ES-I3 (cell line): ENCODE results near the gene PCGF3.
"Not testable (repeated sequence)": the region's sequence is repeated elsewhere in the genome, so short reads cannot be mapped to it uniquely, and the experiment has no call there.

ENCODE experiments used
- H3K36me3 ChIP-seq: 2 replicates; pipeline ENCODE4 v1.6.1; 2013; ENCODE audit warnings: mild to moderate bottlenecking, low read length, control low read depth, moderate library complexity; ENCODE audit not compliant: insufficient read depth
- H3K4me1 ChIP-seq: 2 replicates; pipeline ENCODE4 v1.6.1; 2013; ENCODE audit warnings: mild to moderate bottlenecking, control low read depth, low read length; ENCODE audit not compliant: insufficient read depth
- H3K9ac ChIP-seq: 2 replicates; pipeline ENCODE4 v1.6.1; 2013; ENCODE audit warnings: low read depth, mild to moderate bottlenecking, low read length, moderate library complexity
- H3K9me3 ChIP-seq: 2 replicates; pipeline ENCODE4 v1.6.1; 2013; ENCODE audit warnings: mild to moderate bottlenecking, low read length, moderate library complexity; ENCODE audit not compliant: control insufficient read depth, insufficient read depth

PCGF3 gene

DNA sequence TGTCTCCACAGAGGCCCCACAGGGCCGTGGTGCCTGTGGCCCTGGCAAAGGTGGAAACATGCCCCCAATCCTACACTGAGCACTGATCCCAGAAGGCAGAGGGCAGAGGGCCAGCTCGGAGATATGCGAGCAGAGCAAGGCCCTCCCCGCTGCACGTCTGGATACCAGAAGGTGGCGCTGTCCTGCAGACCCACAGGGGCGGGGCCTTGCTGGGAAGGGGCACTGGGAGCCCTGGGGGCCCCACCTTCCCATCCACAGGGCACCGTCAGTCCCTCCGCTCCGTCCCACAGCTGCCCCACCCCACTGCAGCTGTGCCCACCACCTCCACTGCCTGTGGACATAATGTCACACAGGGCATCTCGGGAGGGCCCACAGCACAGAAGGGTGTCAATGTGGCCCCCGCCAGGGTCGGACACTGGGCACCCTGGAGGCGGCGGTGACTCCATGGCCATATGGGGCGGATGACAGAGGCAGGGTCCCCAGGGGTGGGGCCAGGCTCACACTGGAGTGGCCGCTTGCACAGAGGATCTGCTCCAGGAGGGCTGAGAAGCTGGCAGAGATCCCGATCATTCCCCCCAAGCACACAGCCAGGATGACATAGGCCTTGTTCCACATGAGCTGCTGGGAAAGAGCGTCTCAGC, 21.5 kb upstream of the PCGF3 start:
- no peaks in the 10 kb centered on the region for H3K9me3 ChIP-seq
- H3K4me1 ChIP-seq = peaks cover 5% of the 10 kb centered on the region; the same call in 1 of the 2 replicates
- H3K9ac ChIP-seq = no peak overlapping the region
- H3K36me3 ChIP-seq = no peaks in the 10 kb centered on the region

DNA sequence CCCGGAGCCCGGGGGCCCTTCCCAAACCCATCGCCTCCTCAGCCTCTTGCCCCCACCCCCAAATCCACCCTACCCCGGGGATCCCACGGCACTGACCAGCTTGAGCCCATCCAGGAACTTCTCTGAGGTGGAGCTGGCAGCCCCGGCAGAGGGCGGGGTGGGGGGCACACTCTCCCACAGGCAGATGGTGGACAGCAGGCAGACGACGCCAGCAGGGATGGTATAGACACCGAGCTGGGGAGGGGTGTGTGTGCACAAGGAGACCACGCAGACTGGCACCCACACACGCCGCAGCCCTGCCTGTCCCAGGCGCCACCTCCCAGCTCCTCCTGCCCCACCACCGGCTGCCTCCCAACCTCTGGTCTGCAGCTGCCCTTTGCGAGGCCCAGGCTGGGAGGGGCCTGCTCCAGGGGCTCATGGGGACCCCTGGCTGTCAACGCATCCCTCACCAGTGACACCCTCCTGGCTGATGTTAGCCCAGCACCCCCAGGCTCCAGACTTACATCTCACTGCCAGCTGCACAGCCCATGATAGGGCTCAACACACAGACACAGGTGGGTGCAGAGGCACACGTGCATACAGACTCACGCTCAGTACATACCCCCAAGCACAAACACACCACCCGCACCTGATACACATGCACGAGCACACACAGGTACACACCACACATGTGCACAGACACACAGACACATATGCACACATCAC, 20.9 kb upstream of the PCGF3 start:
- Histone ChIP-seq H3K9ac (no peak overlapping the region), H3K36me3 (no peaks in the 10 kb centered on the region), H3K4me1 (peaks cover 9% of the 10 kb centered on the region; the same call in 1 of the 2 replicates)

GRCh38 chr4:685679-686412, 19.8 kb upstream of the PCGF3 start:
- peaks cover 11% of the 10 kb centered on the region; the same call in 1 of the 2 replicates for H3K4me1 ChIP-seq
- H3K9me3 ChIP-seq = no peaks in the 10 kb centered on the region
- no peak overlapping the region for H3K9ac ChIP-seq
- H3K36me3 ChIP-seq = no peaks in the 10 kb centered on the region

More for the DNA sequence above, 20.9 kb upstream of the PCGF3 start:
- no peaks in the 10 kb centered on the region for H3K9me3 ChIP-seq

GRCh38 chr4:686413-687040, 19.1 kb upstream of the PCGF3 start:
- Histone ChIP-seq H3K4me1 (peaks cover 11% of the 10 kb centered on the region; the same call in 1 of the 2 replicates), H3K36me3 (no peaks in the 10 kb centered on the region), H3K9me3 (no peaks in the 10 kb centered on the region), H3K9ac (no peak overlapping the region)

DNA sequence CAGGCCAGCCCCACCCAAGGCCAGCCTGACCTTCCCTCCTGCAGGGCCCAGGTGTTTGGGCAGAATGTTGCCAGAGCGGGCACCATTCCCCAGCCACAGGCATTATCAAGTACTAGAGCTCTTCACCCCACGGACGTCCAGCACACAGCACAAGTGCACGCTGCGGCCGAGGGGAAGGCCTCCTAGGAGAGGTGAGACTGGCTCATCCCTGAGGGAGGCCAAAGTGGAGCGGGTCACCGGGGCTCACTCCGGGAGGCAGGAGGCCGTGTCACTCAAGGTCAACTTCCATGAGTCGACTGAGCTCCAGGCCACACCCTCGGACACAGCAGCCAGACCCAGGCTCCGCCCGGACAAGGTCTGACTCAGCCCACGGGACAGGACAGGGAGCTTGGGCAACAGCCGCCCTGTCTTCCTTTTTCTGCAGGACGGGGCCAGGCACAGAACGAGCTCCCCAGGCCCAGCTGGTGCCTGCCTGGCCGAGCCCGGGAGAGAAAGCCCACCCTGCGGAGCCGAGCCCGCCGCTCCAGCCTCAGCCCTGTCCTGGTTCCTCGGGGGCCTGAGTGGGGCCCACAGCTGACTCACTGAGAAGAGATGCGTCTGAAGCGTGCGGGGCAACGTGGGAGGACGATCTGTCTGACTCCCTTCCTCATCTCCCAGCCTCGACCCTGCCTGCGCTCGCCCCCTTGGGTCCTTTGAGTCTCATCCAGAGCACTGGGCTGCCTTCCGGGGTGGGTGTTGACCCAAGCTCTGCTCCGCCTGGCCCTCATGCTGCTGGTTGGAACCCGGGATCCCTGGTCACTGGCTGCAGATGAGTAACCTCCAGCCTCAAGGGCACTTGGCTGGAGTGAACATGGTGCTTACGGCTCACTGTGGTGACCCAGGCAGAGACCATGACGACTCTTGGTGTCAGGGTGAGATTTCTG, 18.3 kb upstream of the PCGF3 start:
- Histone ChIP-seq H3K9ac (no peak overlapping the region), H3K9me3 (no peaks in the 10 kb centered on the region), H3K36me3 (no peaks in the 10 kb centered on the region), H3K4me1 (peaks cover 11% of the 10 kb centered on the region; the same call in 1 of the 2 replicates)

- peak overlapping the region; percentile 56 for H3K9ac ChIP-seq
- H3K36me3 ChIP-seq = no peaks in the 10 kb centered on the region
- H3K9me3 ChIP-seq = no peaks in the 10 kb centered on the region
- H3K4me1 ChIP-seq = peaks cover 11% of the 10 kb centered on the region; the same call in 1 of the 2 replicates
Observed at GRCh38 chr4:687971-688853, 17.4 kb upstream of the PCGF3 start.

- H3K4me1 ChIP-seq = peaks cover 7% of the 10 kb centered on the region; the same call in 1 of the 2 replicates
- no peaks in the 10 kb centered on the region for H3K36me3 ChIP-seq
- peak within 1 kb of the TSS; percentile 56 for H3K9ac ChIP-seq
- no peaks in the 10 kb centered on the region for H3K9me3 ChIP-seq
Observed at GRCh38 chr4:688854-689681, 16.6 kb upstream of the PCGF3 start, which contains the start of gene SLC49A3. Gene SLC49A3 (minus strand): TSS chr4:689151. CDS start chr4:689127, 24 bp downstream.

DNA sequence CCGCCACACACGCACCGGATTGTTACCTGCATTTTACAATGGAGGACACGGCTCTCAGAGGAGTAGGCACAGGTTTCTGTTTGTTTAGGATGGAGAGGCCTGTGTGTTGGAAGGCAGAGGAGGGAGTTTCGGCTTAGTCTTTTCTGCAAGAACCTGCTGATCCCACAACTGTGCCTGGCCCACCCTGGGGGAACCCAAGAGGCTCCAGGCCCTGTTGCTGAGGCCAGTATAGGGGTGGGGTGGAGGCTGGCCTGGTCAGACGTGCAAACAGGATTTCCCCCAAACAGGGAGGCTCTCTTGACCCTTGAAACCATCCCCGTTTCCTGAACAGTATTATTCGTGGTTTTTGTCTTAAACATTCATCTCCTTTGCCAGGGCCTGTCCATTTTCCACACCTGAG, 15.9 kb upstream of the PCGF3 start:
- peak overlapping the region; percentile 56 for H3K9ac ChIP-seq
- no peaks in the 10 kb centered on the region for H3K9me3 ChIP-seq
- peaks cover 7% of the 10 kb centered on the region; the same call in 1 of the 2 replicates for H3K4me1 ChIP-seq
- H3K36me3 ChIP-seq = no peaks in the 10 kb centered on the region

DNA sequence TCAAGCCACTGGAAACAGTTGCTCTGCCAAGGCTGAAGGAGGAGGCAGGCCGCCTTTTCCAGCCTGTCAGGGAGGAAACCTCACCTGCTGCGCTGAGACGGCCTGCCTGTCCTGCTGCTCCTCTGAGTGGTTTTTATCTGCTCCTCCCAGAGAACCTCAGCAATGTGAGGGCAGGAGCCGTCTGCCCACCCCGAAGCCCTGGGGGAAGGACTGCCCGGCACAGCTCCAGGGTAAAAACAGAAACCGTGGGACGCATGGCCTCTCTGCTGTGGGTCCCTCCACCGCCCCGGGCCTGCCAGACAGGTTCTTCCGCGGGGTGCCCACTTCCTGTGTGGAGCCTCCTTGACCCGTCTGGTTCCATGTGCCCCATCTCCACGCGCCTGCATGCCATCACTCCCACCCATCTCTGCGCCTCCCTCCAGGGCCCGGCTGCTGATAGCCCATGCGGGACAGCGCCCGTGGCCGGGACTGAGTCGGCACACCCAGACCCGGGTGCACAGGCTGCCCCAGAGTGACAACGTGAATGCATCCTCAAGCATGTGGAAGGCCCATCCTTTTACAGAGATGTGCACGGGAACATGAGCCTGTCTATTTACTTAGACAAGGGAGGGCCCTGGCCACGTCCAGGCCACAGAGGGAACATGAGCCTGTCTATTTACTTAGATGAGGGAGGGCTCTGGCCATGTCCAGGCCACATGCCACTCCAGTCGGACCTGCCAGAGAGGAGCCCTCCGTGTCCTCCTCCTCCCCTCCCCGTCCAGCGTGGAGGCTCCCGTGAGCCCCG, 12.7 kb upstream of the PCGF3 start:
- no peak overlapping the region for H3K9ac ChIP-seq
- H3K9me3 ChIP-seq = 0 out of 2 replicates have a peak, but pooled peaks cover 2% of the 10 kb centered on the region
- H3K36me3 ChIP-seq = no peaks in the 10 kb centered on the region
- peaks cover 7% of the 10 kb centered on the region; the same call in 1 of the 2 replicates for H3K4me1 ChIP-seq

DNA sequence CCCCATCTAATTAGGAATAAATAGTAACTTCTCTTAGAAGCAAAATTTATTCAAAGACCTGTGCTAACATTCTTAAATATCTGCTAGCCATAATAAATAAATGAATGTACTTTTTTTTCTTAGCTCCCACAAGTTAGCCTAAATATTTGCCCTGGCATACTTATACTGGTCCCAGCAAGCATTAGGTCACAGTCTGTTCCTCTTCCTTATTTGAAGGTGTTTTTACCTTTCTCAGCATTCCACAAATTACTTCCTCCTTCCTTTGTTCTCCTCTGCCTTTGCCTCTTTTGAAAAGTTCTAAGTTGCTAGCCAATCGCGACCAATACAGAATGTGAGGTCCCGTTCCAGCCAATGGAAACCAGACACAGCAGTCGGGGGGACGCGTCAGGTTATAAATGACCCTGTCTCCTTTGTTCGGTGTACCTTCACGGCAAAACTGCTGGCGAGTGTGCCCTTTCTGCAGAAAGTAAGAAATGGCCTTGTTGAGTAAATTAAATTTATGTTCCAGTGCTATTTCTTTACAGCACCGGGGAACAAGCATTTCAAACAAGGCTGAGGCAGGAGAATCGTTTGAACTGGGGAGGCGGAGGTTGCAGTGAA, 11.2 kb upstream of the PCGF3 start:
- H3K9ac ChIP-seq, H3K36me3 ChIP-seq, H3K4me1 ChIP-seq, H3K9me3 ChIP-seq: not testable (repeated sequence)
